Erythroblast (primary cell): ENCODE data around the gene PARD3.

Experiments
- GATA1 ChIP-seq: IDR thresholded peaks from 2 replicates; pipeline ENCODE4 v1.6.1; 2011; ENCODE audit warnings: low read depth, mild to moderate bottlenecking, control low read depth, low read length, moderate library complexity
- POLR2A ChIP-seq: IDR thresholded peaks from 2 replicates; pipeline ENCODE4 v1.6.1; 2011; ENCODE audit warnings: mild to moderate bottlenecking, low read length

GRCh38 chr10:34540492-34540891 lies 274.6 kb downstream of the PARD3 start:
- TF ChIP-seq POLR2A (no peak), GATA1 (no peak)
